ENCODE measurements around the gene ACSL6. TPM values are rescaled to one million over a fixed set of nuclear protein-coding genes. Genes with fewer than 3 reads are reported as not detected.

ACSL6 gene
- 0.05 and 0.20 TPM in 2 replicates for total RNA-seq

GRCh38 chr5:132011622-132012343 is at the start of gene ACSL6:
TSS of gene ACSL6 (minus strand) at chr5:132011658. CDS start at chr5:132011553, 105 bp downstream.
- H3K36me3 Mint-ChIP-seq (ENCODE audit: low read depth) = no peaks in the 10 kb centered on the region
- POLR2A ChIA-PET = interaction anchor here (0.5 kb wide), 1 partner anchor 244 kb away, joined by 5 read pairs; no protein-coding TSS in a partner anchor
- no peaks in the 10 kb centered on the region for H3K9me3 Mint-ChIP-seq
- peak within 1 kb of the TSS; percentile 77 for H3K4me3 Mint-ChIP-seq
- TF ChIP-seq CTCF (IDR thresholded peaks at IDR 0.05) = no peak
- CTCF ChIA-PET = interaction anchor here (1.5 kb wide), 1 partner anchor 422 kb away, joined by 5 read pairs; no protein-coding TSS in a partner anchor
- ATAC-seq (ENCODE audit: low read depth) (peak; percentile 71), DNase-seq (peak; percentile 37)
- no peak within 1 kb of the TSS for H3K27ac Mint-ChIP-seq
- intact Hi-C loops (cut with micrococcal nuclease) = loop anchor here (2.0 kb wide), 1 partner anchor 53 kb away; no protein-coding TSS in a partner anchor
- peaks cover 66% of the 10 kb centered on the region for H3K27me3 Mint-ChIP-seq
- peaks cover 10% of the 10 kb centered on the region for H3K4me1 Mint-ChIP-seq

GRCh38 chr5:132060501-132061161 is 49.2 kb upstream of the ACSL6 start, which contains the start of gene IL3:
TSS of gene IL3 (plus strand) at chr5:132060655. CDS start at chr5:132060707, 52 bp downstream.
- Mint-ChIP-seq H3K4me3 (no peak within 1 kb of the TSS), H3K9me3 (no peaks in the 10 kb centered on the region), H3K4me1 (peaks cover 8% of the 10 kb centered on the region), H3K27me3 (no peaks in the 10 kb centered on the region), H3K36me3 (ENCODE audit: low read depth) (no peaks in the 10 kb centered on the region), H3K27ac (no peak within 1 kb of the TSS)
- ATAC-seq (ENCODE audit: low read depth) (no peak), DNase-seq (peak; percentile 7)
- TF ChIP-seq CTCF (IDR thresholded peaks at IDR 0.05) = no peak
- CTCF ChIA-PET = interaction anchor here (1.2 to 8.4 kb wide), 2 partner anchors 10 to 471 kb away, joined by 3 to 94 read pairs; no protein-coding TSS in a partner anchor
- intact Hi-C loops (cut with micrococcal nuclease) = no loop called here
- POLR2A ChIA-PET = no interaction called here

- peaks cover 4% of the 10 kb centered on the region for H3K4me1 Mint-ChIP-seq
- POLR2A ChIA-PET = no interaction called here
- intact Hi-C loops (cut with micrococcal nuclease) = no loop called here
- H3K27ac Mint-ChIP-seq = no peak overlapping the region
- CTCF ChIA-PET = interaction anchor here (8.4 kb wide), 1 partner anchor 471 kb away, joined by 94 read pairs; no protein-coding TSS in a partner anchor
- no peak for TF ChIP-seq CTCF (IDR thresholded peaks at IDR 0.05)
- peak; percentile 10 for DNase-seq
- no peaks in the 10 kb centered on the region for H3K9me3 Mint-ChIP-seq
- ATAC-seq (ENCODE audit: low read depth) = no peak
- H3K36me3 Mint-ChIP-seq (ENCODE audit: low read depth) = no peaks in the 10 kb centered on the region
- no peaks in the 10 kb centered on the region for H3K27me3 Mint-ChIP-seq
- H3K4me3 Mint-ChIP-seq = no peak overlapping the region
Measured at GRCh38 chr5:132059696-132060500, 48.4 kb upstream of the ACSL6 start.

- DNase-seq (peak; percentile 7), ATAC-seq (ENCODE audit: low read depth) (no peak)
- intact Hi-C loops (cut with micrococcal nuclease) = no loop called here
- no peak for TF ChIP-seq CTCF (IDR thresholded peaks at IDR 0.05)
- CTCF ChIA-PET = interaction anchor here (1.4 to 8.4 kb wide), 2 partner anchors 49 to 470 kb away, joined by 3 to 94 read pairs; no protein-coding TSS in a partner anchor
- Mint-ChIP-seq H3K4me3 (no peak overlapping the region), H3K4me1 (no peaks in the 10 kb centered on the region), H3K27me3 (no peaks in the 10 kb centered on the region), H3K36me3 (ENCODE audit: low read depth) (no peaks in the 10 kb centered on the region), H3K27ac (no peak overlapping the region), H3K9me3 (no peaks in the 10 kb centered on the region)
- POLR2A ChIA-PET = no interaction called here
Measured at GRCh38 chr5:132059043-132059695, 47.7 kb upstream of the ACSL6 start.
